ENCODE data around the gene IGIP.
A peak's percentile ranks its signal among the peaks of the same experiment; 100 is the strongest.

The IGIP gene

DNA sequence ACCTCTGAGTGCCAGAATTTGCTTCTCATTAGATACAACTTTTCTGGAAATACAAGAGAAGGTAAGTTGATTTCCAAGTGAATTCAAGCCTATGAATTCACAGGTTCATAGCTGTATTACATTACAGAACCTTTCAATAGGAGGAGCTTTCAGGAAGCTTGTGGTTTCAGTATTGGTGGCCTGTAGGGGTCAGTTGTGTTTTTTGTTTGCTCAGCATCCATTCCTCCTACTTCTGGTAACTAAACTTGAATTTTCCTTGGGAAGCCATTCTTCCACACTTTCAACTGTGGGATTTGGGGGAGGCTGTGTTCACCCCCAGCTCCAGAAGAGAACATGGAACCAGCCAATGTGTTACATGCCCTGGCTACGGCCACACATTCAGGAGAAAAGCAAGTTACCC lies 43.7 kb downstream of the IGIP start:
- DNase-seq, result no peak

DNA sequence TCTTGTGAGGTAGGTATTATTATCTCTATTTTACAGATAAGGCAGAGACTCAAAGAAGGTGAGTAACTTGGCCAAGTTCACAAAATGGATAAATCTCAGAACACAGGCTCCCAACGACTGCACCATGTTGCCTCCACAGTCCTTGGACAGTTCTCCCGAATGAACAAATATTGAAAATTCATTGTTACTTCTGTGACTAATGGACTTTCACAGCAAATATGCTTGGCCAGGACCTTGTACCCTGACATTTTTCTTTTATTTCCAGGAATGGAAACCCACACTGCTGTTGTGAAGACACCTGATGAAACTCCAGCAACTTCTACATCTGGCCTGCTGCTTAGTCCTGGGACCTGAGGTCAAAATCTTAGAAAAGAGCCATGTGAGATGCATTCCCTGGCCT lies 46.7 kb downstream of the IGIP start:
- DNase-seq, result no peak

- no peak for DNase-seq
These were observed 48.3 kb downstream of the IGIP start for GRCh38 chr5:140174014-140174413.

GRCh38 chr5:140174465-140175366 lies 49.0 kb downstream of the IGIP start, which contains the start of gene CYSTM1:
Gene CYSTM1, plus strand, starts transcription at chr5:140175188. Its CDS starts 19,278 bp downstream, at chr5:140194466.
- peak; percentile 53 for DNase-seq

DNA sequence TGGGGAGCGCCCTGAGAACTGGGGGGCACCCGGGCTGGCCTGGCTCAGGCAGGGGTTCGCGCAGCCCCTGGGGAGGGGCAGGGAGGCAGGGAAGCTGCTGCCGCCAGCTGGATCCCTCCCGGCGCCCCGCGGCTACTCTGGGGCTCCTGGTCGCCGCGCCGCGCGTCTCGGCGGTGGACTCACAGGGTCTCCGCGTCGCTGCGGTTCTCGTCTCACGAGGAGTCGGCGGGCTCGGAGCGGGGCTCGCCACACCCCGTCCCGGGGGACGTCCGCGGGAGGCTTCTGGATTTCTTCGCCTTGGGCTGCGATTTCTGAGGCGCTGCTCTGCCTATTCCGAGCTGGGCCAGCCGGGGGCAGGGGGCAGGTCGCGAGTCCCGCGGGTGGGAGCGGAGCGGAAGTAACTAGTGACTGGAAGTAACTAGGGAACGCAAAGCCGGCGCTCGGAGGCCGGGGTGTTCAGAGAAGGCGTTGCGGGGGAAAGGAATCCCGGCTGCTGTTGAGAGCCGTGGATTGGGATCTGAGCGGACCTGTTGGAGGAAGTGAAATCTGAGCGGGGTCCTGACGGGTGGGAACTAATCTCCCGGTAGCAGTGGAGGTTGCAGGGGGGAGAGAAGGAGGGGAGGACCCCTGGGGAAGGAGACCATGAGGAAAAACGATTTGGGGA lies 49.8 kb downstream of the IGIP start:
- no peak for DNase-seq

DNA sequence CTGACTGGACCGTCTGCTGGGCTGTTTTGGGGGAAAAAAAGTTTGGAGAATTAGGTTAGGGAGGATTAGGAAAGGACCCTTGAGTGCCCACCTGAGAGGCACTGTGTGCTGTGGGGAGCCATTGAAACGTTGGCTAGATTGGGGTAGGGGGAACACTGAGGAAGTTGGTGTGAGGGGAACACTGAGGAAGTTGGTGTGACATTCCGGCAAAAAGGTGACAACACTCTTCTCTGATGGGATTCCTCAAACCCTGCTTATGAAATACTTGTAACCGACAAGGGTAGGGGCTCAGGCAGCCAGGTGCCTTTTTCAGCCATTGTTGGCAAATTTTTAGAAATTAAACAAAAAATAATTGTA lies 50.3 kb downstream of the IGIP start:
- no peak for DNase-seq

DNA sequence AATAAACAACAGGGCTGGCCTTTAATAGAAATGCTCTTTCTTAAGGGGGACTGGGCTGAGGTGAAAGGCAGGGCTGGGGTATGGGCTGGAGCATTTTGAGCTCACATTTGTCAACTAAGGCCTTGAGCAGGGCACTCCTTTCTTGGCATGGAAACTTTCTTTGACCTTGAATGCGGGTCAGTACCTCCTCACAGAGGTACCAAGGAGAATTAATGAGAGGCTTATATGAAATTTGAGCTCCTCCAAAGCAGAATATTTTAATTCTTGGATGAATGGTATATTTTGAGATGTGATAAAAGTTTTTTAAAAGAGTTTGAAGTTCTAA lies 52.3 kb downstream of the IGIP start:
- DNase-seq, result no peak

- DNase-seq, result no peak
These were observed 52.9 kb downstream of the IGIP start for GRCh38 chr5:140178482-140179116.
